Naive thymus-derived CD8-positive, alpha-beta T cell (primary cell): ENCODE data around the gene ARL6IP5. TPM values are rescaled to one million over a fixed set of nuclear protein-coding genes. Genes with fewer than 3 reads are reported as not detected.

Experiments
- ATAC-seq, 2 donors: fragments of 150-1000 bp; cut with Tn5 transposase in 1 of 2; sonication (Bioruptor Pico), chemical (Tn5 transposase) in 1 of 2; 1 replicate in 1 of 2; 2 replicates in 1 of 2; pipeline ENCODE4 v1.10.0; 2021; ENCODE audit warnings: mild to moderate bottlenecking in 2 of 2, moderate library complexity in 2 of 2
- POLR2A ChIA-PET: fragments of 350-600 bp; sonication (Branson Sonifier 250); formaldehyde crosslinking; loops from one replicate; lab custom pipeline; 2021; ENCODE audit warnings: antibody characterized with exemption; lab: Charles Lee
- DNase-seq, 10 donors: peaks; one replicate each; pipeline versions ENCODE4 v3.0.0 to v3.0.0-alpha.2; 2020 to 2022
- H3K27ac Mint-ChIP-seq, 10 donors: one replicate each; pipeline ENCODE4 v1.8.0; 2020 to 2022; ENCODE audit warnings: mild to moderate bottlenecking in 10 of 10, mixed read lengths in 10 of 10, moderate library complexity in 4 of 10, inconsistent platforms in 1 of 10
- H3K27me3 Mint-ChIP-seq, 5 donors: one replicate each; pipeline ENCODE4 v1.8.0; 2021 to 2022; ENCODE audit warnings: mixed read lengths in 5 of 5
- H3K36me3 Mint-ChIP-seq, 3 donors: one replicate each; pipeline ENCODE4 v1.8.0; 2020 to 2022; ENCODE audit warnings: mixed read lengths in 3 of 3, mild to moderate bottlenecking in 2 of 3, inconsistent platforms in 1 of 3
- H3K4me1 Mint-ChIP-seq, 4 donors: one replicate each; pipeline ENCODE4 v1.8.0; 2021 to 2022; ENCODE audit warnings: mixed read lengths in 4 of 4
- H3K4me3 Mint-ChIP-seq, 10 donors: one replicate each; pipeline ENCODE4 v1.8.0; 2020 to 2022; ENCODE audit warnings: mild to moderate bottlenecking in 10 of 10, mixed read lengths in 10 of 10, moderate library complexity in 6 of 10, inconsistent platforms in 1 of 10
- H3K9me3 Mint-ChIP-seq, 9 donors: one replicate each; pipeline ENCODE4 v1.8.0; 2020 to 2022; ENCODE audit warnings: mixed read lengths in 9 of 9, mild to moderate bottlenecking in 3 of 9, inconsistent platforms in 1 of 9, moderate library complexity in 1 of 9
- polyA plus RNA-seq, 3 donors: library from polyadenylated mRNA; unstranded; fragments of 300-500 nt; fragmentation: Illumina TruSeq; gene quantifications; one replicate each; pipeline ENCODE4 v1.2.3, GENCODE V29; 2021
- total RNA-seq, 8 experiments: library from RNA in 2 of 8; stranded (reverse) in 2 of 8; gene quantifications; one replicate each; pipeline ENCODE4 v1.2.3 and lab custom pipeline; 2021 to 2026

The ARL6IP5 gene
- total and polyA plus RNA-seq, 5 experiments from 2014 or later = 109 to 450 (median 315) TPM

DNA sequence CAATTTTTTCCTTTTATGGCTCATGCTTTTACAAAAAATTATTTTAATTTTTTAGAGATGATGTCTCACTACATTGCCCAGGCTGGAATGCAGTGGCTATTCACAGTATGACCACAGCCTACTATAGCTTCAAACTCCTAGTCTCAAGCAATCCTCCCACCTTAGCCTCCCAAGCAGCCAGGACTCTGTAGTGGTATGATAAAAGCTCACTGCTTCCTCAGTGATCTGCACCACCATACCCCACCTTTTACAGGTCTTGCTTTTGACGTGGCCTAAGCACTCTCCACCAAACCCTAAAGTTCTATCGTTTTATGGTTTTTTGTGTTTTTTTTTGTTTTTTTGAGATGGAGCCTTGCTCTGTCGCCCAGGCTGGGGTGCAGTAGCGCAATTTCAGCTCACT lies 18.6 kb upstream of the ARL6IP5 start:
- no peaks in the 10 kb centered on the region for H3K9me3 Mint-ChIP-seq
- H3K27me3 Mint-ChIP-seq = no peaks in the 10 kb centered on the region
- DNase-seq = no peak
- peaks cover 3 to 41% (median 15%) of the 10 kb centered on the region in 3 donors for H3K36me3 Mint-ChIP-seq
- H3K27ac Mint-ChIP-seq = peak overlapping the region; percentile 62 to 94 (median 86)
- peak in 1 of 2 donors; percentile 52 for ATAC-seq
- peaks cover 17 to 42% (median 34%) of the 10 kb centered on the region in 4 donors for H3K4me1 Mint-ChIP-seq
- POLR2A ChIA-PET = interaction anchor here (1.3 to 1.4 kb wide), 2 partner anchors 13 to 23 kb away, joined by 3 to 4 read pairs; no protein-coding TSS in a partner anchor
- peak overlapping the region in 1 of 10 donors; percentile 46 for H3K4me3 Mint-ChIP-seq

DNA sequence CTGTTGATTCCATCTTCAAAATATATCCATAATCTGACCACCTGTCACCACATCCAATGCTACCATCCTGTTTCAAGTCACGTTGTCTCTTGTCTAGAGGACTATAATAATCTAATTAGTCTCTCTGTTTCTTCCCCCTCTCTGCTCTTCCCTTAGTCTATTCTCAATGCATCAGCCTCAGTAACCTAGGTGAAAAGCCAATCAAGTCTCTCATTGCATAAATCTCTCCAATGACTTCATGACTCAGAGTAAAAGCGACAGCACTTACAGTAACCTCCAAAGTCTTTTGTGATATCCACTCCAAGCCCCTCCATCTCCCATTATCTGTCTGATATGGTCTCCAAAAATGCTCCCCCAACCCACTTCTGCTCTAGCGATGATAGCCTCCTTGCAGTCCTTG lies 11.8 kb upstream of the ARL6IP5 start:
- ATAC-seq = no peak
- Mint-ChIP-seq H3K4me1 (peaks cover 17 to 43% (median 35%) of the 10 kb centered on the region in 4 donors), H3K4me3 (peak overlapping the region in 2 of 10 donors; percentile 0 to 12), H3K9me3 (no peaks in the 10 kb centered on the region), H3K27ac (peak overlapping the region in 8 of 10 donors; percentile 0 to 52 (median 12)), H3K36me3 (peaks cover 4 to 64% (median 11%) of the 10 kb centered on the region in 3 donors), H3K27me3 (no peaks in the 10 kb centered on the region)
- POLR2A ChIA-PET = no interaction called here
- no peak for DNase-seq

DNA sequence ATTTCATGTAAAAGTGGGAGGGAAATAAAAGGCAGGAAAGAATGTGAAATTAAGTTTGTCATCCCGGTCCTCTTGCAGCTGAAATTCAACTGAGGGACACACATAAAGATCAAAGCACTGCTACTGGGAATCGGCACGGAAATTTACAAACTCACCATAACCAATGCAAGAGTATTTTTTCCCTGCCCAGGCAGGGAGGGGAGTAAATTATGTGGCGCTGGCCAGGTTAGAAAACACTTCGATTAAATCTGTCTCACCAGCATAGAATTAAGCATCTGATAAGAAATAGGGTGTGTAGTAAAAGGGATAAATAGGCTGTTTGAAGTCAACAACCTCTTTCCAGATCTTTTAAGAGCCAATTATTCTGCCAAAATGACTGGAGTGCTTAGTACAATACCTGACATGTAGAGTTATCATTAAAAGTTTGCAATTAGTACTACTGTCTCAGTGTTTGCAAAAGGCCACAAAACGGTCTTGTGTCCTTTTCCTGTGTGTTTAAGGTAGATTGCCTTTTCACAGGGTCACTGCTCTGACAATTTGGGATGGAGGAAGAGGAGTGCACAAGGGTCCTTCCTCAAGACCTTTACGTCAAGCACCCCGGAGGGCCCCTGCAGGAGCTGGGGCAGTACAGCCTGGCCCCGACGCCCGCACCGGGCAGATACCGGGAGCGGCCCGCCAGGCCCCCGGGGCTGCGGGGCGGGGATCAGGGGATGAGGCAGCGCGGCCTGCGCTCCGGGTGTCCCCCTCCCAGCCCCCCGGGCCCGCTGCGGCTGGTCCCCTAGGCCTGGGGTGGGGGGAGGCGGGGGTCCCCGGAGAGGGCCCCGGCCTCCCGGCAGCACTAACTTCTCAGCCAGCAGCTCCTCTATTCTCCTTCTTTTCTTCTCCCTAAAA lies 5.2 kb upstream of the ARL6IP5 start:
- no peaks in the 10 kb centered on the region for H3K9me3 Mint-ChIP-seq
- peaks cover 24 to 75% (median 62%) of the 10 kb centered on the region in 4 donors for H3K4me1 Mint-ChIP-seq
- POLR2A ChIA-PET = interaction anchor here (0.8 to 3.8 kb wide), 6 partner anchors 8 to 27 kb away, joined by 3 to 28 read pairs (median 5); partner anchors contain the start of gene TMF1
- peaks cover 0 to 21% (median 0%) of the 10 kb centered on the region in 3 donors for H3K36me3 Mint-ChIP-seq
- ATAC-seq (peak; percentile 8 to 21), DNase-seq (peak in 4 of 10 donors; percentile 12 to 19 (median 16))
- peak overlapping the region; percentile 72 to 96 (median 88) for H3K27ac Mint-ChIP-seq
- no peaks in the 10 kb centered on the region for H3K27me3 Mint-ChIP-seq
- peak overlapping the region; percentile 73 to 93 (median 84) for H3K4me3 Mint-ChIP-seq

DNA sequence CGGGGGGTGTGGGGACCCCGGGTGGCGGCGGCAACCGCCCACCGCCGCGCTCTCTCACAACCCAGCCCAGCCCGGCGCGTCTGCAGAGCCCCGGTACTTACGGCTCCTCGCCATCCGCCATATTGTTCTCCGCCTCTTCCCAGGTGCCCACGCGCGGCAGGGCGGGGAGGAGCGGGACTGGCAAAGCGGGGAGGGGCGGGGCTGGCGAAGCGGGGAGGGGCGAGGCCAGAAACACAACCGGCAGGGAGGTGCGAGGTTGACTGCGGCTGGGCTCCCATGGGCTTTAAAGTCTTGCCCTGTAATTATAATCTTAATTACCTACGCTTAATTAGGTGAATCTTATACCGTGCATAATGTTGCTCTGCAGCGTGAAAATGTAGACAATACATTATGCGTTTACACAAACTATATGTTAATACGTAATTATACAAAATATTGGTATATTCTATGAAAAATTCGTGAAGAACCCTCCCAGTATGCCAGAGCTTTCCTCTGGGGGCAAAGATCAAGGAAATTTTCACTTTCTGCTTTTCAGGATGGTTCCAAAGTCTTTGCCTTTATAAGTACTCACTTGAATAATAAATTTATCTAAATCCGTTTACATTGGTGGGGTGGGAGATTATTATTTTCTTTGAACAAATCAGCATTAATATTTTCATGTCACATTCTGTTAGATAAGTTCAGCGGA lies 4.4 kb upstream of the ARL6IP5 start, which contains the start of gene UBA3:
Gene UBA3 (minus strand): TSS at position 133 of the 688 bp plus-strand sequence. CDS start 12 bp downstream, at position 121.
- DNase-seq = peak; percentile 75 to 94 (median 88)
- Mint-ChIP-seq H3K36me3 (peaks cover 0 to 17% (median 0%) of the 10 kb centered on the region in 3 donors), H3K27me3 (no peaks in the 10 kb centered on the region), H3K9me3 (no peaks in the 10 kb centered on the region), H3K27ac (peak within 1 kb of the TSS; percentile 84 to 99 (median 92)), H3K4me1 (peaks cover 25 to 77% (median 65%) of the 10 kb centered on the region in 4 donors), H3K4me3 (peak within 1 kb of the TSS; percentile 73 to 93 (median 84))
- POLR2A ChIA-PET = interaction anchor here (1.0 to 6.8 kb wide), 6 partner anchors 9 to 29 kb away, joined by 3 to 63 read pairs (median 8); partner anchors contain the start of gene TMF1
- ATAC-seq = peak; percentile 72 to 73

DNA sequence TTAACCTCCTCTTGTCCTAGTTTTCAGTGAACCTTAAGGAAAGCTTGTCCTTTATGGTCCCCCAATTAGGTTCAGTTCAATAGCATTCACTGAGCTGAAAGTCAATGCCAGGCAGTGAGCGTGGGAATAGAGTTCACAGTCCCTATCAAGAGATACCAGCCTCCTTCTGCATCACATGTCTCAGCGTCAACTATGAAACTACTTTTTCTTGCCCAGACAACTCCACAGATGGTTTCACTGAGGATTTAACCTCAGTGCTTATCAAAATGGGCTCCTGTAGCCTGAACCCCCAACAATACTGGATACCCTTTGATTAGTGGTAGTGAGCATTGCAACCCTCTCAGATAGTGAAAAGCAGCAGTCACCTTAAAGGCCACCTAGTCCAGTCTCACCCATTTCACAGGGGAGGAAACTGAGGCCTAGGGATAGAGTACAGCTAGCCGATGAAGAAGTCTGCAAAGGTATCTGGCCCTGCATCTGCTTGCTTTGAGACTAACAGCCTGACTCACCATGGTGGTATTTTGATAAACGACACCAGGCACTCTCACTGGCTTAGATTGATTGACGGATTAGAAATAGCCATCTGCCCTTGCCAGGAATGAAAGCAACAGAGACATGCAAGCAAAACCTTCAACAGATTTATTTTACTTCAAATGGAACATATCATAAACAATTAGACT lies 3.0 kb upstream of the ARL6IP5 start:
- no peaks in the 10 kb centered on the region for H3K9me3 Mint-ChIP-seq
- no peaks in the 10 kb centered on the region for H3K27me3 Mint-ChIP-seq
- H3K4me3 Mint-ChIP-seq = peak overlapping the region in 7 of 10 donors; percentile 4 to 76 (median 41)
- no peak for DNase-seq
- no peak for ATAC-seq
- H3K4me1 Mint-ChIP-seq = peaks cover 29 to 79% (median 67%) of the 10 kb centered on the region in 4 donors
- POLR2A ChIA-PET = interaction anchor here (1.0 to 6.8 kb wide), 3 partner anchors 10 to 30 kb away, joined by 3 to 63 read pairs (median 28); partner anchors contain the start of gene TMF1
- peak overlapping the region; percentile 80 to 99 (median 97) for H3K27ac Mint-ChIP-seq
- H3K36me3 Mint-ChIP-seq = peaks cover 0 to 9% (median 3%) of the 10 kb centered on the region in 3 donors

DNA sequence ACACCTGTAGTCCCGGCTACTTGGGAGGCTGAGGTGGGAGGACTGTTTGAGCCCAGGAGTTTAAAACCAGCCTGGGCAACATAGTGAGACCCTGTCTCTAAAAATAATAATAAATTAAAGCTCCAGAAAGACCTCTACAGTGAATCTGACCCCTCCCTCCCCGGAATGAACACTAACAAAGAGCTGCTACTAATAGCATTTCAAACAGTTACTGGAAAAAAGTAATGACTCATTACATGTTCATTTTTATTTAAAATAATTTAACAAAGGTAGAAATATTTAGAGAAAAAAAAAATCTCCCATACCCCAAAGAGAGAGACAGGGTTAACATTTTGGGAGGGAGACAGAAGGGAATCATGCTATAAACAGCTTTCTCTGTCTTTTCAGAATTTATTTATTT lies 2.4 kb upstream of the ARL6IP5 start:
- Mint-ChIP-seq H3K27ac (peak overlapping the region; percentile 84 to 99 (median 98)), H3K36me3 (peaks cover 0 to 5% (median 3%) of the 10 kb centered on the region in 3 donors), H3K4me1 (peaks cover 29 to 79% (median 64%) of the 10 kb centered on the region in 4 donors), H3K9me3 (no peaks in the 10 kb centered on the region), H3K27me3 (no peaks in the 10 kb centered on the region), H3K4me3 (peak overlapping the region in 7 of 10 donors; percentile 46 to 93 (median 68))
- POLR2A ChIA-PET = interaction anchor here (0.8 to 6.8 kb wide), 3 partner anchors 9 to 69 kb away, joined by 5 to 63 read pairs (median 28); partner anchors contain the start of genes EOGT and TMF1
- no peak for DNase-seq
- no peak for ATAC-seq

DNA sequence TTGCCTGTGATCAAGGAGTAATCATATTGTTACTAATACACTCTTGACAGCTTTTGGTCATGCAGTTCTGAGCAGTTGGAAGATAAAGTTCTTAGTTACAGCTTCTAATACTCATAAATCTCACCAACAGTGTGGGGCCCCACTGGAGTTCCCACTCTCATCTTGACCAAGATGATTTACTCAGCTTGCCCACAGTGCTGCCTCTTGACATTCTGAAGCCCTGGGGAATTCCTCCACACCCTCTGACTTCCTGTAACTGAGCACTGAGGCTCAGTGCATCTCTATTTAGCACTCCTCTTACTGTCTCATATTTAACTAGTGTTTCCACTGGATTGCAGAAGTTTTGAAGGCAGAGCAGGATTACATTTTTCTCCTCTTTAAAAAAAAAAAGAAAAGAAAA lies 1.9 kb upstream of the ARL6IP5 start:
- H3K4me3 Mint-ChIP-seq = peak overlapping the region; percentile 36 to 93 (median 70)
- no peaks in the 10 kb centered on the region for H3K9me3 Mint-ChIP-seq
- no peaks in the 10 kb centered on the region for H3K27me3 Mint-ChIP-seq
- H3K4me1 Mint-ChIP-seq = peaks cover 29 to 79% (median 60%) of the 10 kb centered on the region in 4 donors
- POLR2A ChIA-PET = interaction anchor here (0.8 to 6.8 kb wide), 3 partner anchors 9 to 69 kb away, joined by 5 to 63 read pairs (median 28); partner anchors contain the start of genes EOGT and TMF1
- peak overlapping the region; percentile 84 to 99 (median 98) for H3K27ac Mint-ChIP-seq
- H3K36me3 Mint-ChIP-seq = peaks cover 0 to 3% (median 3%) of the 10 kb centered on the region in 3 donors
- ATAC-seq (peak; percentile 32 to 38), DNase-seq (peak in 8 of 10 donors; percentile 25 to 65 (median 50))

DNA sequence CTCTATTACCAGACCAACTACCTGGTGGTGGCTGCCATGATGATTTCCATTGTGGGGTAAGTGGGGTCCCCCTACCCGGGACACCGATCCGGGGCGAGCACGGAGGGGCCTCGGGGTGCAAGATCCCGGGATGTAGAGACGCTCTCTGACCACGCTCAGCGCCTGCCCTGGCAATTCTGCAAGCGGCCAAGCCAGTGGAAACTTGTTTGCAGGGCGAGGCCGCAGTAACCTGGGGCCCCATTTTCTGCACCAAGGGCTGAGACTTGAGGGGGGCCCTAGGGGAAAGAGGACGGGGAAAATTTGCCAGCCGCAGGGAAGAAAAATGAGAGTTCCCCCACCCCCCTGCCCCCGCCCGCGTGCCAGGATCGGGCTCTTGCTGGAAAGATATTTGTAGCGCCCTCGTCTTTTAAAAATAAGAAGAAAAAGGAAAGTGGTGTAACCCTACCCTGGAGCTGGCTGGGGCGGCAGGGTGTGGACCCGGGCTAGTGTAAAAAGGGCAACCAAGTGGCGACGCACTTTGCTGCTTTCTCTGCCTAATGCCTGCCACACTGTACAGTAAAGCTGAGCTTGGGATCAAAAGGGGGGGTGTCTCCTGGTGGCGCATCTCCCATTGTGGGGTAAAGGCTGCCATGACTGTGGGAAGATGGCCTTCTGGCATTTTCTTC lies 563 bp downstream of the ARL6IP5 start:
- H3K27me3 Mint-ChIP-seq = no peaks in the 10 kb centered on the region
- peak overlapping the region; percentile 93 to 99 (median 97) for H3K4me3 Mint-ChIP-seq
- no peaks in the 10 kb centered on the region for H3K9me3 Mint-ChIP-seq
- POLR2A ChIA-PET = interaction anchor here (0.6 to 6.8 kb wide), 14 partner anchors 7 to 72 kb away, joined by 3 to 63 read pairs (median 6); partner anchors contain the start of genes EOGT and TMF1
- peaks cover 39 to 83% (median 67%) of the 10 kb centered on the region in 4 donors for H3K4me1 Mint-ChIP-seq
- peaks cover 0 to 14% (median 7%) of the 10 kb centered on the region in 3 donors for H3K36me3 Mint-ChIP-seq
- ATAC-seq (peak; percentile 7), DNase-seq (peak in 3 of 10 donors; percentile 19 to 27 (median 22))
- H3K27ac Mint-ChIP-seq = peak overlapping the region; percentile 84 to 99 (median 98)

DNA sequence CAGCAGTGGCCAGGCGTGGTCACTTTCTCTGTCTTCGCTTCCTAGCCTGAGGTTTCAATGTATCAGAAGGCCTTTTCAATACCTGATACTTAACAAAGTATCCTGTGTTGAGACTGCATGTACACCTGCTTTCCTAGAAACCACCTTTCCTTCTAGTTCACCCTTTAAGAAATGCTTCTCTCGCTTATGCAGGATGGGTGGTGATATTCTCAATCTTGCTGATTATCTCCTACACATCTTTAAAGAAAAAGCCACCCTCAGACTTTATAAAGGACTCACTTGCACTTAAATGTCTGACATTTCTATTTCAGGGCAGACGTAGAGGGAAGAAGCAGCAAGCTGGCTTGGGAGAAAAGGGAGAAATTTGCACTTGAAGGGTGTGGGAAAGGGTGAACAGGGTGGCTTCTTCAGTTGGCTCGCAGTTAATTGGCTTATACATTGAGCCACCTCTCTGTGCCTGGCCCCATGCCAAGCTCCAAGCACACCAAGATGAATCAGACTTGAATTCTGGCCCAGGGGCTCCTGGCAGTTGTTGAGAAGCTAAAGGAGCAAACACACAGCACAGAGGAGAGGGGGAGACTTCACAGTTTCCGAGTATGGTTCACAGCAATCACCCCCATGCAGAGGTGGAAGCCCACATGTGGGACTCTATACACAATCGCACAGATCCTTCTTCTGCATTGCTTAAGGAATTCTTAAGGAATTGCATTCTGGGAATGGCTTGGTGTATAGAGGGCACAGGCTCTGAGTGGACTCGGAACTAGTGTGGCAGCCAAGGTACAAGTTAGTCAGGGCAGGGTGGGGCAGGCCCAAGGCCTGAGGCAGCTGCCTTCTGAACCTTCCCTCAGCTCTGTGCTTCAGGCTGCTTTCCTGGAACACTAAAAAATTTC lies 1.3 kb downstream of the ARL6IP5 start:
- H3K36me3 Mint-ChIP-seq = peaks cover 0 to 20% (median 7%) of the 10 kb centered on the region in 3 donors
- DNase-seq (peak in 8 of 10 donors; percentile 32 to 71 (median 42)), ATAC-seq (peak in 1 of 2 donors; percentile 5)
- H3K9me3 Mint-ChIP-seq = no peaks in the 10 kb centered on the region
- peaks cover 43 to 82% (median 70%) of the 10 kb centered on the region in 4 donors for H3K4me1 Mint-ChIP-seq
- peak overlapping the region; percentile 84 to 99 (median 98) for H3K27ac Mint-ChIP-seq
- POLR2A ChIA-PET = interaction anchor here (1.2 to 6.8 kb wide), 6 partner anchors 11 to 42 kb away, joined by 3 to 63 read pairs (median 6); partner anchors contain the start of gene TMF1
- no peaks in the 10 kb centered on the region for H3K27me3 Mint-ChIP-seq
- peak overlapping the region; percentile 93 to 99 (median 97) for H3K4me3 Mint-ChIP-seq
